Trophoblast cell (in vitro differentiated cells and primary cell): Measurements from ENCODE around the gene LRRTM2.
A peak's percentile ranks its signal among the peaks of the same experiment; 100 is the strongest.

Experiments
- DNase-seq, 2 donors: peaks; one replicate each; pipeline ENCODE4 v3.0.0-alpha.2; 2016
- H2AFZ ChIP-seq: 2 replicates; pipeline ENCODE4 v1.6.1; 2013; ENCODE audit warnings: low read length, moderate library complexity, mild to moderate bottlenecking; ENCODE audit not compliant: insufficient read depth, poor library complexity
- H2AK5ac ChIP-seq: 2 replicates; pipeline ENCODE4 v1.6.1; 2013; ENCODE audit warnings: mild to moderate bottlenecking, low read length
- H2BK120ac ChIP-seq: 2 replicates; pipeline ENCODE4 v1.6.1; 2013; ENCODE audit warnings: low read length, mild to moderate bottlenecking, moderate library complexity; ENCODE audit not compliant: insufficient read depth, poor library complexity
- H2BK12ac ChIP-seq: 2 replicates; pipeline ENCODE4 v1.6.1; 2013; ENCODE audit warnings: mild to moderate bottlenecking, low read length, moderate library complexity
- H2BK5ac ChIP-seq: 2 replicates; pipeline ENCODE4 v1.6.1; 2013; ENCODE audit warnings: low read length, low read depth, moderate library complexity, mild to moderate bottlenecking; ENCODE audit not compliant: poor library complexity
- H3K14ac ChIP-seq: 2 replicates; pipeline ENCODE4 v1.6.1; 2013; ENCODE audit warnings: mild to moderate bottlenecking, low read length
- H3K18ac ChIP-seq: 2 replicates; pipeline ENCODE4 v1.6.1; 2013; ENCODE audit warnings: mild to moderate bottlenecking, low read length
- H3K23ac ChIP-seq: 2 replicates; pipeline ENCODE4 v1.6.1; 2013; ENCODE audit warnings: low read length
- H3K27ac ChIP-seq: 2 replicates; pipeline ENCODE4 v1.5.1; 2013; ENCODE audit warnings: low read depth, mild to moderate bottlenecking, inconsistent platforms, low read length, moderate library complexity
- H3K27me3 ChIP-seq: 2 replicates; pipeline ENCODE4 v1.6.1; 2013; ENCODE audit warnings: inconsistent platforms, mild to moderate bottlenecking, low read length, moderate library complexity; ENCODE audit not compliant: insufficient read depth
- H3K36me3 ChIP-seq, 2 experiments: 1 replicate in 1 of 2; 2 replicates in 1 of 2; pipeline ENCODE4 v1.6.1; 2013; ENCODE audit warnings: low read length in 2 of 2, mild to moderate bottlenecking in 2 of 2, moderate library complexity in 1 of 2; ENCODE audit not compliant: insufficient read depth in 2 of 2, control insufficient read depth in 1 of 2
- H3K4ac ChIP-seq: 2 replicates; pipeline ENCODE4 v1.6.1; 2013; ENCODE audit warnings: low read depth, mild to moderate bottlenecking, low read length, moderate library complexity
- H3K4me1 ChIP-seq, 2 experiments: 1 replicate in 1 of 2; 2 replicates in 1 of 2; pipeline ENCODE4 v1.6.1; 2013; ENCODE audit warnings: low read length in 2 of 2, mild to moderate bottlenecking in 2 of 2, moderate library complexity in 1 of 2; ENCODE audit not compliant: insufficient read depth in 2 of 2, control insufficient read depth in 1 of 2
- H3K4me2 ChIP-seq: 2 replicates; pipeline ENCODE4 v1.6.1; 2013; ENCODE audit warnings: inconsistent platforms, mild to moderate bottlenecking, low read length, moderate library complexity
- H3K4me3 ChIP-seq: 2 replicates; pipeline ENCODE4 v1.5.1; 2013; ENCODE audit warnings: mild to moderate bottlenecking, low read depth, low read length, inconsistent platforms
- H3K79me1 ChIP-seq: one replicate; pipeline ENCODE4 v1.6.1; 2013; ENCODE audit warnings: low read length
- H3K79me2 ChIP-seq: 2 replicates; pipeline ENCODE4 v1.6.1; 2013; ENCODE audit warnings: low read length, mild to moderate bottlenecking; ENCODE audit not compliant: control insufficient read depth, insufficient read depth, poor library complexity
- H3K9ac ChIP-seq: 2 replicates; pipeline ENCODE4 v1.6.1; 2013; ENCODE audit warnings: mild to moderate bottlenecking, low read length
- H3K9me3 ChIP-seq: 2 replicates; pipeline ENCODE4 v1.6.1; 2013; ENCODE audit warnings: low read depth, mild to moderate bottlenecking, control low read depth, inconsistent platforms, low read length; ENCODE audit not compliant: insufficient read depth
- H4K12ac ChIP-seq: 2 replicates; pipeline ENCODE4 v1.6.1; 2013; ENCODE audit warnings: low read depth, mild to moderate bottlenecking, low read length, moderate library complexity
- H4K8ac ChIP-seq: 2 replicates; pipeline ENCODE4 v1.6.1; 2013; ENCODE audit warnings: low read depth, mild to moderate bottlenecking, low read length, moderate library complexity
- H4K91ac ChIP-seq: one replicate; pipeline ENCODE4 v1.6.1; 2013; ENCODE audit warnings: low read depth, mild to moderate bottlenecking, low read length, moderate library complexity
- WGBS: extraction: QIAGEN DNeasy Blood & Tissue Kit; methylation state at CpG from one replicate; pipeline ENCODE4 v1.1.7; 2013; ENCODE audit warnings: missing lambda C conversion rate; ENCODE audit not compliant: insufficient read length, insufficient coverage; ENCODE audit errors: extremely low coverage; 5-methylcytosine and 5-hydroxymethylcytosine counted together

LRRTM2 gene

GRCh38 chr5:138831703-138832102 is 43.4 kb downstream of the LRRTM2 start:
- no peak overlapping the region for H4K8ac ChIP-seq
- H3K14ac ChIP-seq = no peak overlapping the region
- H2AFZ ChIP-seq = no peak overlapping the region
- H3K23ac ChIP-seq = no peak overlapping the region
- no peak overlapping the region for H2AK5ac ChIP-seq
- H3K4me1 ChIP-seq = peaks cover 0 to 3% of the 10 kb centered on the region in 2 experiments
- no peak overlapping the region for H3K9ac ChIP-seq
- no peak overlapping the region for H2BK120ac ChIP-seq
- peaks cover 9 to 13% of the 10 kb centered on the region in 2 experiments for H3K36me3 ChIP-seq
- H3K4me2 ChIP-seq = no peak overlapping the region
- H4K12ac ChIP-seq = no peak overlapping the region
- no peak overlapping the region for H3K18ac ChIP-seq
- H3K27me3 ChIP-seq = no peaks in the 10 kb centered on the region
- no peak overlapping the region for H3K27ac ChIP-seq
- no peaks in the 10 kb centered on the region for H3K79me1 ChIP-seq
- no peak overlapping the region for H2BK12ac ChIP-seq
- no peak overlapping the region for H2BK5ac ChIP-seq
- H3K4ac ChIP-seq = no peak overlapping the region
- H3K4me3 ChIP-seq = no peak overlapping the region
- no peaks in the 10 kb centered on the region for H3K79me2 ChIP-seq
- H3K9me3 ChIP-seq = no peaks in the 10 kb centered on the region
- H4K91ac ChIP-seq = no peak overlapping the region
- DNase-seq = peak in 1 of 2 donors; percentile 10

- no CpG with 5 or more reads among the region's 3 CpGs for WGBS
- no peak overlapping the region for H3K4me2 ChIP-seq
- H4K12ac ChIP-seq = no peak overlapping the region
- no peak overlapping the region for H3K18ac ChIP-seq
- no peak overlapping the region for H3K4ac ChIP-seq
- no peaks in the 10 kb centered on the region for H3K79me1 ChIP-seq
- H2BK120ac ChIP-seq = no peak overlapping the region
- H3K9ac ChIP-seq = no peak overlapping the region
- H3K23ac ChIP-seq = no peak overlapping the region
- H3K36me3 ChIP-seq = peaks cover 8 to 14% of the 10 kb centered on the region in 2 experiments
- no peak overlapping the region for H3K27ac ChIP-seq
- H3K9me3 ChIP-seq = no peaks in the 10 kb centered on the region
- no peaks in the 10 kb centered on the region for H3K27me3 ChIP-seq
- no peaks in the 10 kb centered on the region for H3K79me2 ChIP-seq
- no peak overlapping the region for H3K4me3 ChIP-seq
- no peak overlapping the region for H2AFZ ChIP-seq
- no peak overlapping the region for H2BK12ac ChIP-seq
- DNase-seq = no peak
- no peak overlapping the region for H4K91ac ChIP-seq
- no peak overlapping the region for H2AK5ac ChIP-seq
- H2BK5ac ChIP-seq = no peak overlapping the region
- H3K14ac ChIP-seq = no peak overlapping the region
- H3K4me1 ChIP-seq = no peaks in the 10 kb centered on the region
- no peak overlapping the region for H4K8ac ChIP-seq
These were observed 45.8 kb downstream of the LRRTM2 start for GRCh38 chr5:138829341-138829740.

GRCh38 chr5:138828556-138828955 is 46.6 kb downstream of the LRRTM2 start:
- H3K4me2 ChIP-seq = no peak overlapping the region
- no peak overlapping the region for H4K8ac ChIP-seq
- H3K4me3 ChIP-seq = no peak overlapping the region
- DNase-seq = no peak
- H4K91ac ChIP-seq = no peak overlapping the region
- no CpG with 5 or more reads among the region's 4 CpGs for WGBS
- no peak overlapping the region for H2AFZ ChIP-seq
- no peak overlapping the region for H4K12ac ChIP-seq
- no peaks in the 10 kb centered on the region for H3K79me2 ChIP-seq
- no peaks in the 10 kb centered on the region for H3K27me3 ChIP-seq
- no peak overlapping the region for H3K14ac ChIP-seq
- H2BK120ac ChIP-seq = no peak overlapping the region
- no peak overlapping the region for H3K9ac ChIP-seq
- H3K18ac ChIP-seq = no peak overlapping the region
- no peak overlapping the region for H2BK5ac ChIP-seq
- H2AK5ac ChIP-seq = no peak overlapping the region
- no peak overlapping the region for H3K27ac ChIP-seq
- no peak overlapping the region for H3K23ac ChIP-seq
- H3K36me3 ChIP-seq = peaks cover 8 to 15% of the 10 kb centered on the region in 2 experiments
- H3K4me1 ChIP-seq = no peaks in the 10 kb centered on the region
- H2BK12ac ChIP-seq = no peak overlapping the region
- H3K4ac ChIP-seq = peak overlapping the region; percentile 21
- no peaks in the 10 kb centered on the region for H3K9me3 ChIP-seq
- H3K79me1 ChIP-seq = no peaks in the 10 kb centered on the region

- H4K91ac ChIP-seq = no peak overlapping the region
- H3K27me3 ChIP-seq = no peaks in the 10 kb centered on the region
- no peak overlapping the region for H3K27ac ChIP-seq
- H4K8ac ChIP-seq = no peak overlapping the region
- H2BK5ac ChIP-seq = no peak overlapping the region
- WGBS = no CpG with 5 or more reads among the region's 5 CpGs
- H3K4ac ChIP-seq = no peak overlapping the region
- H3K79me1 ChIP-seq = no peaks in the 10 kb centered on the region
- H3K9me3 ChIP-seq = no peaks in the 10 kb centered on the region
- H3K14ac ChIP-seq = no peak overlapping the region
- H2BK120ac ChIP-seq = no peak overlapping the region
- H3K36me3 ChIP-seq = peaks cover 8 to 11% of the 10 kb centered on the region in 2 experiments
- H3K79me2 ChIP-seq = no peaks in the 10 kb centered on the region
- no peaks in the 10 kb centered on the region for H3K4me1 ChIP-seq
- no peak overlapping the region for H2BK12ac ChIP-seq
- no peak overlapping the region for H3K18ac ChIP-seq
- H3K9ac ChIP-seq = no peak overlapping the region
- no peak overlapping the region for H2AK5ac ChIP-seq
- H3K4me3 ChIP-seq = no peak overlapping the region
- DNase-seq = peak in 1 of 2 donors; percentile 31
- H4K12ac ChIP-seq = no peak overlapping the region
- no peak overlapping the region for H3K4me2 ChIP-seq
- no peak overlapping the region for H2AFZ ChIP-seq
- H3K23ac ChIP-seq = no peak overlapping the region
These were observed 49.9 kb downstream of the LRRTM2 start for GRCh38 chr5:138824924-138825863.
